ENCODE results near the gene TLCD5. TPM values are rescaled to one million over a fixed set of nuclear protein-coding genes. Genes with fewer than 3 reads are reported as not detected.

Gene TLCD5
- total and polyA plus RNA-seq, 7 donors: 0.39 to 2.5 (median 0.71) TPM

GRCh38 chr11:120372296-120372695, 47.2 kb downstream of the TLCD5 start:
- peaks cover 48% of the 10 kb centered on the region for H3K4me1 ChIP-seq
- H3K27ac ChIP-seq: no peak overlapping the region
- no peak for DNase-seq

GRCh38 chr11:120375076-120375475, 50.0 kb downstream of the TLCD5 start:
- ATAC-seq (no peak), DNase-seq (no peak)
- Histone ChIP-seq H3K4me1 (peaks cover 51% of the 10 kb centered on the region), H3K4me3 (no peak overlapping the region), H3K27me3 (ENCODE audit: insufficient read depth in 3 of 3, low read length in 2 of 3) (no peaks in the 10 kb centered on the region), H3K36me3 (ENCODE audit: insufficient read depth in 1 of 2, low read depth in 1 of 2) (no peaks in the 10 kb centered on the region), H3K9me3 (peaks cover 9% of the 10 kb centered on the region), H3K27ac (no peak overlapping the region)
- WGBS, 3 donors: 61 to 67% (median 65%) methylated on average over 3 of the region's 3 CpGs
- intact Hi-C loops (cut with DNase I): no loop called here
- no peak for TF ChIP-seq CTCF (IDR thresholded peaks at IDR 0.05)

More at GRCh38 chr11:120372296-120372695, 47.2 kb downstream of the TLCD5 start:
- H3K27me3 ChIP-seq (ENCODE audit: insufficient read depth in 3 of 3, low read length in 2 of 3): no peaks in the 10 kb centered on the region
- H3K9me3 ChIP-seq: no peaks in the 10 kb centered on the region
- no peak overlapping the region for H3K4me3 ChIP-seq
- no peak for TF ChIP-seq CTCF (IDR thresholded peaks at IDR 0.05)
- intact Hi-C loops (cut with DNase I): no loop called here
- H3K36me3 ChIP-seq (ENCODE audit: insufficient read depth in 1 of 2, low read depth in 1 of 2): no peaks in the 10 kb centered on the region
- no peak for ATAC-seq

GRCh38 chr11:120376547-120377182, 51.6 kb downstream of the TLCD5 start:
- intact Hi-C loops (cut with DNase I): no loop called here
- DNase-seq (no peak), ATAC-seq (peak in 2 of 4 donors; percentile 47 to 68)
- H3K4me3 ChIP-seq: no peak overlapping the region
- no peak overlapping the region for H3K27ac ChIP-seq
- peaks cover 9% of the 10 kb centered on the region for H3K9me3 ChIP-seq
- 58 to 70% (median 61%) methylated on average over 6 of the region's 6 CpGs for WGBS, 3 donors
- no peaks in the 10 kb centered on the region for H3K27me3 ChIP-seq (ENCODE audit: insufficient read depth in 3 of 3, low read length in 2 of 3)
- no peak for TF ChIP-seq CTCF (IDR thresholded peaks at IDR 0.05)
- H3K4me1 ChIP-seq: peaks cover 51% of the 10 kb centered on the region
- no peaks in the 10 kb centered on the region for H3K36me3 ChIP-seq (ENCODE audit: insufficient read depth in 1 of 2, low read depth in 1 of 2)

GRCh38 chr11:120378474-120378873, 53.4 kb downstream of the TLCD5 start:
- ATAC-seq: no peak
- Histone ChIP-seq H3K36me3 (ENCODE audit: insufficient read depth in 1 of 2, low read depth in 1 of 2) (no peaks in the 10 kb centered on the region), H3K9me3 (peaks cover 9% of the 10 kb centered on the region), H3K27me3 (ENCODE audit: insufficient read depth in 3 of 3, low read length in 2 of 3) (no peaks in the 10 kb centered on the region), H3K4me3 (no peak overlapping the region), H3K4me1 (peaks cover 48% of the 10 kb centered on the region), H3K27ac (no peak overlapping the region)
- DNase-seq: no peak
- intact Hi-C loops (cut with DNase I): no loop called here
- 79 to 96% (median 80%) methylated on average over 3 of the region's 3 CpGs for WGBS, 3 donors
- no peak for TF ChIP-seq CTCF (IDR thresholded peaks at IDR 0.05)

- DNase-seq (no peak), ATAC-seq (no peak)
- no peak overlapping the region for H3K27ac ChIP-seq
- intact Hi-C loops (cut with DNase I): no loop called here
- no peaks in the 10 kb centered on the region for H3K27me3 ChIP-seq (ENCODE audit: insufficient read depth in 3 of 3, low read length in 2 of 3)
- H3K36me3 ChIP-seq (ENCODE audit: insufficient read depth in 1 of 2, low read depth in 1 of 2): no peaks in the 10 kb centered on the region
- peaks cover 9% of the 10 kb centered on the region for H3K9me3 ChIP-seq
- no peak overlapping the region for H3K4me3 ChIP-seq
- peaks cover 66% of the 10 kb centered on the region for H3K4me1 ChIP-seq
- WGBS, 3 donors: 76 to 88% (median 79%) methylated on average over 7 of the region's 7 CpGs
- no peak for TF ChIP-seq CTCF (IDR thresholded peaks at IDR 0.05)
Measured at GRCh38 chr11:120381401-120381800, 56.3 kb downstream of the TLCD5 start.

All from psoas muscle (tissue), 8 donors.